ENCODE data around the gene ADRM1.

Gene ADRM1

GRCh38 chr20:62281161-62281933 is 21.4 kb upstream of the ADRM1 start:
- DNase-seq = no peak

- no peak for DNase-seq
These were observed 20.7 kb upstream of the ADRM1 start for GRCh38 chr20:62282103-62282502.

GRCh38 chr20:62282877-62283503 is 19.8 kb upstream of the ADRM1 start:
- no peak for DNase-seq

- DNase-seq = no peak
These were observed 18.3 kb upstream of the ADRM1 start for GRCh38 chr20:62284448-62284847.

GRCh38 chr20:62285151-62285550 is 17.6 kb upstream of the ADRM1 start:
- no peak for DNase-seq

GRCh38 chr20:62285722-62286121 is 17.1 kb upstream of the ADRM1 start:
- no peak for DNase-seq

- DNase-seq = no peak
These were observed 16.2 kb upstream of the ADRM1 start for GRCh38 chr20:62286493-62287064.

GRCh38 chr20:62287129-62287528 is 15.7 kb upstream of the ADRM1 start:
- DNase-seq = no peak

GRCh38 chr20:62287759-62288534 is 14.8 kb upstream of the ADRM1 start:
- DNase-seq = no peak

- DNase-seq = no peak
These were observed 14.2 kb upstream of the ADRM1 start for GRCh38 chr20:62288535-62289105.

GRCh38 chr20:62289131-62289530 is 13.7 kb upstream of the ADRM1 start:
- DNase-seq = no peak

GRCh38 chr20:62289898-62290297 is 12.9 kb upstream of the ADRM1 start:
- DNase-seq = no peak

- no peak for DNase-seq
These were observed 11.3 kb upstream of the ADRM1 start for GRCh38 chr20:62291251-62292066.

- DNase-seq = no peak
These were observed 10.7 kb upstream of the ADRM1 start for GRCh38 chr20:62292108-62292507.

GRCh38 chr20:62293111-62293784 is 9.5 kb upstream of the ADRM1 start:
- no peak for DNase-seq

- no peak for DNase-seq
These were observed 8.9 kb upstream of the ADRM1 start for GRCh38 chr20:62293946-62294345.

GRCh38 chr20:62294516-62294915 is 8.3 kb upstream of the ADRM1 start:
- DNase-seq = no peak

- DNase-seq = no peak
These were observed 5.9 kb upstream of the ADRM1 start for GRCh38 chr20:62296724-62297448.

- DNase-seq = no peak
These were observed 5.2 kb upstream of the ADRM1 start for GRCh38 chr20:62297449-62298227.
